Fibroblast of skin of left biceps (primary cell): ENCODE measurements around the gene TTLL8.

ENCODE experiments used
- DNase-seq, 2 experiments: peaks; one replicate each; pipeline ENCODE4 v3.0.0-alpha.2; 2013; ENCODE audit warnings: low read depth in 2 of 2

TTLL8 gene

DNA sequence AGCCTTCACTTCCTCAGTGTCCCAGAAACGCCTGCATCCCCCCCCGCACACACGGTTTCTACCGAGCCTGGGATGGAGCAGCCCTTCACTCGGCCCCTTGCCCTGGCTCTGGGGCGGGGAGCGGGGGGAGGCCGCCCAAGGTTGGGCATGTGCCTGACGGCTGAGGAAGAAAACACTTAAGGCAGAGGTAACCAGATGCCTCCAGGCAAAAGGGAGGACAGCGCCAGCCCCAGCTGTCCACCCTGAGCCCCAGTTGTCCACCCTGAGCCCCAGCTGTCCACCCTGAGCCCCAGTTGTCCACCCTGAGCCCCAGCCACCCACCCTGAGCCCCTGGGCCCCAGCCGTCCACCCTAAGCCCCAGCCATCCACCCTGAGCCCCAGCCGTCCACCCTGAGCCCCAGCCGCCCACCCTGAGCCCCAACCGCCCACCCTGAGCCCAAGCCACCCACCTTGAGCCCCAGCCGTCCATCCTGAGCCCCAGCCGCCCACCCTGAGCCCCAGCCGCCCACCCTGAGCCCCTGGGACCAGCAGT, 3.8 kb upstream of the TTLL8 start:
- DNase-seq = no peak

DNA sequence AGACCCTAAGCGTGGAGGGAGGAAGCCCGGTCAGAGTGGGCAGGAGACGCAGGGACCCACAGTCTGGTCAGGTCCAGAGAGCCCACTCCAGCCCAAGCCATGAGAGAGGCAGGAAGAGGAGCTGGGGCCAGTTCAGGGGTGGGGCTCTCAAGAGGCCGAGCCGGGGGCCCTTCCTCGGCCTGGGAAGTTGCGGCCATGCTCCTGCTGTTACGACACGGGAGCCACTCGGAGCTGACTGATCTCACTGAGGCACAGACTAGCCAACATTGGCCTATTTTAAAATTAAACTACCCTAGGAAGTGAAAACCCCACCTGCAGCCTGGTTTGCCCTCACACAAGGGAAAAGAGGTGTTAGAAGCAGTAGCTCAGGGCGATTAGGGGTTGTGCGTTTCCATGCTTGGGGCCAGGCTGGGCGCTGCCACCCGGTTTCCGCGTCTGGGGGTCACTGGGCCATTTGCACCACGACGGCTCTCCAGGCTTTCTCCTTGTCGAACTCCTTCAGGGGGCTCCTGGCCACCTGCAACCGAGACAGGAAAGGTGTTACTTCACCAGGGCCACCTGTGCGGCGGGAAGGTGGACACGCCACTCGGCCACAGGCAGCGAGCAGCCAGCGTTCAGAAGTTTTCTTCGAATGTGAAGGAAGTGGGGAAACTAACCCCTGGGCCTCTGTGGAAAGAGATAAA, 3.2 kb upstream of the TTLL8 start:
- no peak for DNase-seq

GRCh38 chr22:50060441-50061140, 2.5 kb upstream of the TTLL8 start:
- no peak for DNase-seq

DNA sequence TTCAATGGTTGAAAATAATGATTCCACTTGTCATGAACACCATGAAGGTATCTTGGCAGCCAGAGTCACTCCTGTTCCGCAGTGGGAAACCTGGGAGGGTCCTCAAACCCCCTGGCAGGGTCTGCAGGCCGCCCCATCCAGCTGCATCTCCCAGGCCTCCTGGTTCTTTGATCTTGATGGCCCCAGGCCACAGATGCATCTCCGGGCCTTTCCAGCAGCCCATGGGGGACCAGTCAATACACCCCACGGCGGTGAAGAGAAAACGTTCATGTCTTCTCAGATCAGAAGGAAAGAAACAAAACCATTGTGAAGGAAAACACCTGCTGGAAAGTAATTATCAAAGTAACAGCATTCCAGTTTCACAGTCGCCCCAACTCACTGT, 1.8 kb upstream of the TTLL8 start:
- DNase-seq = no peak

DNA sequence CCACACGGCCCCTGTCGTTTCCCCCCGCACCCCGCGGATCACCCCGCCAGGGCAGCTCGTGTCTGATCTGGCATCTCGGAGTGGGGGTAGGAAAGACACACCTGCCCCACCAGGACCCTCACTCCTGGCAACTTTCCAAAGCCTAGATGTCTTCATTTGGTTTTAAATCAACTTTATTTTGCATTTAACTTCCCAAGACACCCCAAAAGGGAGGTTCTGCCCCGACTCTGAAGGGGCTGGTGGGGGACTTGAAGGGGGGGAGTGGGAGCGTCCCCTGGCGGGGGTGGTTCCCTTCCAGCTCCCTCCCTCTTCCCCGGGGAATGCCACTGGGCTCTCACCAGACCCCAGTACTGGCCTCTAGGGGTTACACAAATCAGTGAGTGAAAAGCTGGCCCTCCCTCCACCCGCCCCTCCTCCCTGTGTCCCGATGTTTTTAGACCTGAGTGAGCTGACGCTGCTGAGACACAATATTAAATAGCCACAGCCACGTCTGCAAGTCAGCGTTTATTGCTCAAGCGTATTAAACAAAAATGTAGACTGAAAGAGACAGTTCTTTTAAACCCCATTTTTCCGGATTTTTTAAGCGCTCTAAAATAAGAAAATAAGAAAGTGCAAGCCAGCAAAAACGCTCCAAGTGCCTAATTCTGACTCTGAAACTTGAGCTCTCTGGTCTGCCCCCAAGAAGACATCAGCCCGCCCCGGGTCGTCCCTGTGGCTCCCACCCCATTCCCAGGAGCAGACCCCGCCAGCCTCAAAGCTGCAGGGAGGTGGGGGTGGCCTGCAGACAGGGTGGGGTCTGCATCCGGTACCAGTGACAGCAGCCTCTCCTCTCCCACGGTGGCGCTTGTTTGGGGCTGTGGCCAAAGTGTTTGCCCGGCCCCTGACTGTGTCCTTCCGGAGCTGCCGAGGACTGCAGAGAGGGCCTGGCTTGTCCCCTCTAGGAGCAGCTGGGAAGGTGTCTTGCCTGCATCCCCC, 1.1 kb upstream of the TTLL8 start:
- DNase-seq = peak; percentile 0 to 2

DNA sequence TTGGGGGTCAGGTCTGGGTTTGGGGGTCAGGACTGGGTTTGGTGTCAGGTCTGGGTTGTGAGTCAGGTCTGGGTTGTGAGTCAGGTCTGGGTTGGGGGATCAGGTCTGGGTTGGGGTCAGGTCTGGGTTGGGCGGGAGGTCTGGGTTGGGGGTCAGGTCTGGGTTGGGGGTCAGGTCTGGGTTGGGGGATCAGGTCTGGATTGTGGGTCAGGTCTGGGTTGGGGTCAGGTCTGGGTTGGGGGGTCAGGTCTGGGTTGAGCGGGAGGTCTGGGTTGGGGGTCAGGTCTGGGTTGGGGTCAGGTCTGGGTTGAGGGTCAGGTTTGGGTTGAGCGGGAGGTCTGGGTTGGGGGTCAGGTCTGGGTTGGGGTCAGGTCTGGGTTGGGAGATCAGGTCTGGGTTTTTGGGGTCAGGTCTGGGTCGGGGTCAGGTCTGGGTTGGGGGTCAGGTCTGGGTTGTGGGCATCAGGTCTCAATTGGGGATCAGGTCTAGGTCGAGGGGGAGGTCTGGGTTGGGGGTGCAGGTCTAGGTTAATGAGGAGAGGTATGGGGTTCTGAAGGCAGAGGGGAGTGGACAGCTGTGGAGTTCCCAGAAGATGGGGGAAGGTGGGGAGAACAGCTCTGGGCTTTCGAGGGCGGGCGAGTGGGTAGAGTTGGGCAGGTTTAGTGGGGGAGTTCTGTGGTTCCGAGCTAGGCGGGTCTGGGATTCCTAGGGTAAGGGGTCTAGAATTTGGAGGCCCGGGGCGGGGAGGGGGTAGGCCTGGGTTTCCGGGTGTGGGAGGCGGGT, 629 bp downstream of the TTLL8 start:
- DNase-seq = no peak

- no peak for DNase-seq
These were observed 1.7 kb downstream of the TTLL8 start for GRCh38 chr22:50056214-50056972.

- no peak for DNase-seq
These were observed 4.2 kb downstream of the TTLL8 start for GRCh38 chr22:50053861-50054260.

DNA sequence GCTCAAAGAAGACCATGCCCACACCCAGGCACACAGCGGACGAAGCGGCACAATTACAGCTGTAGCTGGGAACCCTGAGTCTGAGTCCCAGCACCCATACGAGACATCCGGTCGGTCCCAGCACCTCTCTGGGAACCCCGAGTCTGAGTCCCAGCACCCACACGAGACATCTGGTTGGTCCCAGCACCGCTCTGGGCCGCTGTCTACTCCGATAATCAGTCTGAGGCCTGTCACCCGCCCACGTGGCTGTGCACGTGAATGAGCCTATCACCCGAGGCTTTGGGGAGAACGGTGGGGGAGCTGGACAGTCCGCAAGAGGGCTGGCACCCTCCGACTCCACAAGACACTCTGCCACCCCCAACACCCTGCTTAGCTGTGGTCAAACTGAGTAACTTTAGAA, 6.2 kb downstream of the TTLL8 start:
- no peak for DNase-seq

DNA sequence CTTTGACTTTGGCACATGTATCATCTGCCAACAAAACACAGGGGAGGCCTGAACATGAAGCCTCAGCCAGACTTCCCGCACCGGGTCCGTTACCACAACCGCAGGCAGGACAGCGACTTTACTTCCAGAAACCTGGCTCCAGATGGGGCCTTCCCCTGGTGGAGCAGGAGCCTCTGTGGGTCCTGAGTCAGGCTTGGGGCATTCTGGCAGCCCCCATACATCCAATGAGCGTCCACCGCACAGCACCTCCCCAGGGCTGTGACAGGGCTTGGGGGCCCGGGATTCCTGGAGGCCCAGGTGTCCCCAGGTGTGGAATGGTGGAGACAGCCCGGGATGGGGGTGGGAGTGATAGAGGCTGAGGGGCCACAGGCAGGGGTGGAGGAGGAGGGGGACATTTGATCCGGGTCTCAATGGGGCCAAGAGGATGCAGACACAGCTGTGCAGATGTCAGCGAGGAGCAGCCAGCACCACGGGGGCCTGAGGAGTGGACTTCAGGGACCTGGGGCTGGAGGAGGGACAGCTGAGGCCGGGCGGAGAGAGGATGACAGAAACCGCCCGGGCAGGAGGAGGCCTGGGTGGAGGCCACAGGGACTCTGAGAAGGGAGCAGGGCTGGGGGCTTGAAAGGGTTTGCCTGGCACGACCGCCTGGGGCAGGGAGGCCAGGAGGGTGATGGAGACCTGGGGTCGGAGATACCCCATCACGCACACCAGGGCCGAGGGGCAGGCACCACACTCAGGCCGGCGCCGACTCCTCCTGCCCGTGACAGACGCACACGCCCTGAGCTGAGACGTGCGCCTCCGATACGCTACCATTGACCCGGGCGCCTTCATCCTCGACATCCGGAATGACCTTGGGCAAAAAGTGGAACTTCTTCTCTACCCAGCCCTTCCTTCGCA, 8.6 kb downstream of the TTLL8 start:
- no peak for DNase-seq

DNA sequence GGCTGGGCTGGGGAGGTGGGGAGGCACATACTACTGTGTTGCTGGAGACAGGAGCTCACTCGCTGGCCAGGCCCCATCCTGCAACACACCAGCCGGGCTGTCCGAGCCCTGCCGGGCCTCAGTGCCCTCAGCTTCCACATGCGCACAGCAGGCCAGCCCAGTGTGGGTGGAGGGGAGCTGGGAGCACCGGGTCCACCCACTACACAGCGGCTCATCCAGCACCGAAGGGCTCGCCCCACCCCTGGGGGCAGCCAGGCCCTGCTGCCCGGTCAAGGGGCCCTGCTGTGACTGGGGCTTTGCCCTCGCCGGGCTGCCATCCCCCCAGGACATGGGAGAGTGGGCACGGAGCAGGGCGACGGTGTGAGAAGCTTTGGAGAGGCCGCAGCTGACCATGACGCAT, 9.3 kb downstream of the TTLL8 start:
- no peak for DNase-seq

DNA sequence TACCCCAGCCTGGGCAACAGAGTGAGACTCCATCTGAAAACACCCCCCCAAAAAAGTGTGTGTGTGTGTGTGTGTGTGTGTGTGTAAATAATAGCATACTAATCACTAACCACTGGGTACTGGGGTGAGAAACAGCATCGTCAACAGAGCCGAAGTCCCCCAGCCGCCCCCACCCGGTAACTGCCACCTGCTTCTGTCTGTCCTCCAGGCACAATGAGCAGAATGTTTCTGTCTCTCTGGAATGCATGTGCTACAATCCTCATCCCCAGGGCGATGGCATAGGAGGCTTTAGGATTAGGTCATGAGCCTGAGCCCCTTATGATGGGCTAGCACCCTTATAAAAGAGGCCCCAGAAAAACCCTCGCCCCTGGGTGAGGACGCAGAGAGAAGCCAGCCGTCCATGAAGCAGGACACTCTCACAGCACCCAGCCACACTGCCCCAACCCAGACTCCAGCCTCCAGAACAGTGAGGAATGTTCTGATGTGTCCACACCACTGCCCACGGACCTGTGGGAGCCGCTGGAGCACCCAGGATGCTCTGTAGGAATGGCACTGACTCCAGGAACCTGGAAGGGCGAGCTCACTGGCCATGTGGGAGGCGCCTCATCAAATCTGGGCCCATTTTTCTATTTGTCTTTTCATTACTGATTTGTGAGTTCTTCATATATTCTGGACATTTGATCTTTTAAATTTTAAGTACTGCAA, 9.9 kb downstream of the TTLL8 start:
- DNase-seq = no peak

- no peak for DNase-seq
These were observed 10.8 kb downstream of the TTLL8 start for GRCh38 chr22:50047346-50047745.

GRCh38 chr22:50046481-50047245, 11.4 kb downstream of the TTLL8 start:
- no peak for DNase-seq

DNA sequence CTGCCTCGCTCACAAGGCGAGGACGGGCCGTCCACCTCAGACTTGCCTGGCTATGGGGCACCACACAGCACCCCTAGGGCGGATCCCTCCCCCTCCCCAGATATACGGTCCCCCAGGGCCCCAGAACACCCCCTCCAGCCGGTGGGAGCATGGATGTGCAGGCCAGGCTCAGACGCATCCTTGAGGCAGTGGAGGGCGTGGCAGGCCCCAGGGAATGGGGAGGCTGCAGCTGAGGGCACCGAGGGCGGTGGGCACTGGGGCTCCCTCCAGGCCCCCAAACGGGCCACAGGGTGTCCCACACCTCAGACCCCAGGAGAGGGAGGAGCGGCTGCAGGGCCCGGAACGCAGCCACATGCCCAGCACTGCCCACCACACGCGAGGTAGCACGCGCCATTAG, 12.1 kb downstream of the TTLL8 start:
- DNase-seq = no peak

- DNase-seq = no peak
These were observed 12.7 kb downstream of the TTLL8 start for GRCh38 chr22:50045211-50046018.

DNA sequence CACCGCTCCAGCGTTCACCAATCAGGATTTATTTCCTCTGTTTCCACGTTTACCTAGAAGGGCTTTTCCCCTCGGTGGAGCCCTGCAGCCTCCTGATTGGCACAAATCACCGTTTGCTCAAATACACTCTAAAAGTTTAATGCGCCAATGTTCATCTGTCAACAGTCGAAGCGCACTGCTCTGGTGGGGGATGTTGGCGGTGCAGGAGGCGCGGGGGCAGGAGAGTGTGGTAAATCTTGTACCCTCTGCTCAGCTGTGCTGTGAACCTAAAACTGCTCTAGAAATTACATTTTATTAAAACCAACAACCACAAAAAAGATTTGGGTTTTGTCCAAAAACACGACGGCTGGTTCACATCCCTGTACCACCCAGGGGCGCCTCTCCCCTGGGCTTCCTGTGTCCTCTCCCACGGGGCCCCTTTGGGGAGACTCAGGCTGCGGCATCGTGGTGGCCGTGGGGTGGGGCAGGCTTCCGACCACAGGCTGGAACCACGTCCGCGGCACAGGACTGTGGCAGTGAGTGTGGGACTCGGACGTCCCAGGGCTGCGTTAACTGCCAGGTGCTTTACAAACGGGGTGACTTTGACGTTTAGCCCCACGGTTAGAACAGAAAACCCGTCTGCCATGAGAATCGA, 13.5 kb downstream of the TTLL8 start:
- DNase-seq = no peak
